ENCODE results near the gene TFEC.
"Not testable (repeated sequence)": the region's sequence is repeated elsewhere in the genome, so short reads cannot be mapped to it uniquely, and the experiment has no call there.

Gene TFEC, protein sequence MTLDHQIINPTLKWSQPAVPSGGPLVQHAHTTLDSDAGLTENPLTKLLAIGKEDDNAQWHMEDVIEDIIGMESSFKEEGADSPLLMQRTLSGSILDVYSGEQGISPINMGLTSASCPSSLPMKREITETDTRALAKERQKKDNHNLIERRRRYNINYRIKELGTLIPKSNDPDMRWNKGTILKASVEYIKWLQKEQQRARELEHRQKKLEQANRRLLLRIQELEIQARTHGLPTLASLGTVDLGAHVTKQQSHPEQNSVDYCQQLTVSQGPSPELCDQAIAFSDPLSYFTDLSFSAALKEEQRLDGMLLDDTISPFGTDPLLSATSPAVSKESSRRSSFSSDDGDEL

DNA sequence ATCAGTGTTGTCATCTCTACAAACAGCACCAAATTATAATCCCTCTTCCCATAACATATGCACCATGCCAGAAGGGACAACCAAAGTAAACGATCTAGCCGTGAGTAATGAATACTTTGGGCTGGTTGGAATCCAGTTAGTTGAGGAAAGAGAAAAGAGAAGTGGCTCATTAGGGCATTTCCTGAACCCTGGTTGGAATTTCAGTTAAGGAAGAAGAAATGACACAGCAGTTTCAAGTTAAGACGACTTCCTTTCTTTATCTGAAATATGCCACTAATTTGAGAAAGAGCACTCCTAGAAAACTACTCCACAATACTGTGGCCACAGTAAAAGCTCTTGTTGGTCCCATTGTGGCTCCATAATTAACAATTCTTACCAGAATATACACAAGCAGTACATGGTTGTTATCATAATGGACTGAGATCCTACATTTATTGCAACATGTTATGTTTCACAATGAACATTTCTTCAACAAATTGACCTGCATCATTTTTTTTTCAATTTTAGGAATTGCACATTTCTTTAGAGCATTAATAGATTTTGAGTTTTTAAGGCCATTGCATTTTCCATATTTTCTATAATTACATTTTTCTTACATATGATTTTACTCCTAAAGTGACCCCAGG lies at the start of gene TFEC:
TFEC (minus strand) TSS at position 113 of the 626 bp plus-strand sequence. CDS start 46,322 bp downstream, outside the sequence.
- no peak for DNase-seq (ENCODE audit: low read depth)

DNA sequence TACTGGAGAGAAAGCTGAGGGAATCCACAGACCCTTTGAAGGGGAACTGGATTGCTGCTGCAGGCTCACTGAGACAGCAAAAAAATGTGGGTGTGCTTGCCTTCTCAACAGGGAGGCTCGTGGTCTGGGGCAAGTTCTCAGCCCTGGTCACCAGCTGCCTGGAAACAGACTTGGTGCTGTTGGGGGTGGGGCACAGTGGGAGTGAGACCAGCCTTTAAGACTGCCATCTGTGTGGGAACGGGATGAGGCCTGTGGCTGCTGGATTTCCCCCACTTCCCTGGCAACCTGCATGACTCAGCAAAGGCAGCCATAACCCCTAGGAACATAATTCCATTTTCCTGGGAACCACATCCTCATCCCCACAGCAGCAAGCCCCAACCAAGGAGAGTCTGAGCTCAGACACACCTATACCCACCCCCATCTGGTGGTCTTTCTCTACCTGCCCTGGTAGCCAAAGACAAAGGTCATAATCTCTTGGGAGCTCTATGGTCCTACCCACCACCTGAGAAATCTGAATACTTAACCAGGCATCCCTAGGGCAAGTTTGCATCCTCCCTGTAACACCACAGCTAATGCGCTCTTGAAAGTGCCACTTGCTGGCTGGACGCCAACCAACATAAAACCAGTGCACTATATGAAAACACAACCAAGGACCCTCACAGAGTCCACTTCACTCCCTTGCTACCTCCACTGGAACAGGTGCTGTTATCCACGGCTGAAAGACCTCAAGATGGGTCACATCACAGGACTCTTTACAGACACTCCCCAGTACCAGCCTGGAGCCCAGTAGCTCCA lies 45.0 kb upstream of the TFEC start:
- no peak for DNase-seq (ENCODE audit: low read depth)

GRCh38 chr7:116071629-116072028 lies 41.1 kb upstream of the TFEC start:
- DNase-seq (ENCODE audit: low read depth), result no peak

DNA sequence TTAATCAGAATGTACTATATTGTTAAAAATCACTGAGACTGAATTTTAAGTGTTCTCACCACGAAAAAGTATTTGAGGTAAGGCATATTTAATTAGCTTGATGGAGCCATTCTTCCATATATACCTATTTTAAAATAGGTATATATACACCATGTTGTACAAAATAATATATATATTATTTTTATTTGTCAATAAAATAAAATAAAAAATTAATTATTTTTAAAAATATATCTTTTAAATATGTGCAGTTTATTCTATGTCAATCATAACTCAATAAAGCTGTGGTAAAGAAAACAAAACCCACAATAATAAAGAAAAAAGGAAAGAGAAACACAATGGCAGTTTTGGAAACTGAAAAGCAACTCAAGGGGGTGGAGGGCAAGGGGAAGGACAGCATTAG lies 33.6 kb upstream of the TFEC start:
- DNase-seq (ENCODE audit: low read depth), result no peak

DNA sequence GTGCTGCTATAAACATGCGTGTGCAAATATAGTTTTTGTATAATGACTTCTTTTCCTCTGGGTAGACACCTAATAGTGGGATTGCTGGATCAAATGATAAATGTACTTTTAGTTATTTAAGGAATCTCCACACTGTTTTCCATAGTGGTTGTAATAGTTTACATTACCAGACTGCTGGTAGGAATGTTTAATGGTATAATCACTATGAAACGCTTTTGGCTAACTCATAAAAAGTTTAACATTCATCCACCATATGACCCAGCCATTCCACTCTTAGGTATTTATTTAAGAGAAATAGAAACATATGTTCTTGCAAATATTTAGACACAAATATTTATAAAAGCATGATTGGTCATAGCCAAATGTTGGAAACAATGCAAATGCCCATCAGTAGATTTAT lies 32.1 kb upstream of the TFEC start:
- no peak for DNase-seq (ENCODE audit: low read depth)

DNA sequence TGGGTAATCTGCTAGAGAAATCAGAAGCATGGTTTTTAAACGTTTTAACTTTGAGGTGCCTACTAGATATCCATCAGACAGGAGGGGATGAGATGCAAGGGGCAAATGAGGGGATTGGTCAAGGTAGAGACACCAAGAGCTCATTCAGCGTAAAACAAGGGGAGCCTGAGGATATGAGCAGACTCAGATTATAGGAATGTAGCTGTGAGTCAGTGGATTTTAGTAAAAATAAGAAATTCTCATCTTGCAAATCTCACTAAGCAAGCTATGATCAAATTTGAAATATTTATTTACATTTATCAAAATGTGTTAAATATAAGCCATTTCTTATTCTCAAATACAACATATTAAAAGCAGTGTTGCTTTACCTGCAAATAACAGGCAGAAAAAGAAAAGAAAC lies 21.4 kb upstream of the TFEC start:
- no peak for DNase-seq (ENCODE audit: low read depth)

DNA sequence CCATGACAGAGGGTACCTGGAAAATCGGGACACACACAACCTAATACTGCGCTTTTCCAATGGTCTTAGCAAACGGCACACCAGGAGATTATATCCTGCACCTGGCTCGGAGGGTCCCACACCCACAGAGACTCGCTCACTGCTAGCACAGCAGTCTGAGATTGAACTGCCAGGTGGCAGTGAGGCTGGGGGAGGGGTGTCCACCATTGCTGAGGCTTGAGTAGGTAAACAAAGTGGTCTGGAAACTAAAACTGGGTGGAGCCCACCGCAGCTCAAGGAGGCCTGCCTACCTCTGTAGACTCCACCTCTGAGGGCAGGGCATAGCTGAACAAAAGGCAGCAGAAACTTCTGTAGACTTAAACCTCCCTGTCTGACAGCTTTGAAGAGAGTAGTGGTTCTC lies 16.7 kb upstream of the TFEC start:
- not testable (repeated sequence) for DNase-seq (ENCODE audit: low read depth)

DNA sequence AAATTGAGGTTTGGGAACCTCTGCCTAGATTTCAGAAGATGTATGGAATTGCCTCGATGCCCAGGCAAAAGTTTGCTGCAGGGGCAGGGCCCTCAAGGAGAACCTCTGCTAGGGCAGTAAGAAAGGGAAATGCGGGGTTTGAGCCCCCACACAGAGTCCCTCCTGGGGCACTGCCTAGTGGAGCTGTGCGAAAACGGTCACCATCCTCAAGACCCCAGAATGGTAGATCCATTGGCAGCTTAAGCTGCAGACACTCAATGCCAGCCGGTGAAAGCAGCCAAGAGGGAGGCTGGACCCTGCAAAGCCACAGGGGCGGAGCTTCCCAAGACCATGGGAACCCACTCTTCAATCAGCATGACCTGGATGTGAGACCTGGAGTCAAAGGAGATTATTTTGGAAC lies 15.0 kb upstream of the TFEC start:
- no peak for DNase-seq (ENCODE audit: low read depth)

GRCh38 chr7:116041615-116042014 lies 11.1 kb upstream of the TFEC start:
- no peak for DNase-seq (ENCODE audit: low read depth)

DNA sequence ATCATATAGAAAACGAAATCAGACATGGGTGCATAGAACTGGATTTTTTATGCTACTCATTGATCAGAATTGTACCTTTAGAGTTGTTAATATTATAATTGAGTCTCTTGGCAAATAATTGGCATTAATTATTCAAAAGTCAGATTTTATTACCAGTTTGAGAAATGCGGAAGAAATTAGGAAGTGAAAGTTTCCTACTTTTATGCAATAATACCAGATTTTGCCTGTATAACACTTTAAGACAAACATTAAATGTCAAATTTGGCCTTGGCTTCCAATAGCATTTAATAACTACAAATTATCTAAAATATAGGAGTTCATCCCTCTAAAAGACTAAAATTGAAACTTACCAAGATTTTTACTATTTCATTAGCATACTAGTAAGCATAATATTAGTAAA lies 6.8 kb upstream of the TFEC start:
- DNase-seq (ENCODE audit: low read depth), result no peak

- DNase-seq (ENCODE audit: low read depth), result no peak
Measured at GRCh38 chr7:116034411-116034810, 3.8 kb upstream of the TFEC start.

GRCh38 chr7:116032886-116033285 lies 2.3 kb upstream of the TFEC start:
- DNase-seq (ENCODE audit: low read depth), result no peak

DNA sequence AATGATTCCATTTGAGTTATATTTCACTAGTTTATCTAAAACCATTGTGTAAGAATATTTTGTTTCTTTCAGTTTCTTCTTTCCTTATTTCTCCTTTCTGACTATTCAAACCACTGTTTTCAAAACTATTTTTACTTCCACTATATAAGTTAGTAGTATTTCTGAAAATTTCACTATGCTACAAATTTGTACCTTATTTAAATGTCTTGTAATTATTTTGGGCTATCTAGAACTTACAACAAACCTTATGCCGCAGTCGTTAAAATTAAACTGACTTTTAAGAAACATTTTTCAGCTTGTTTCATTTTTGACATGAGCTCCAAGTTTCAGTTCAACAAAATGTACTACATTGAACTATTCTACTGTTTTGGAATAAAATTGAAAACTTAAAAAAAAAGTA lies 1.8 kb downstream of the TFEC start:
- DNase-seq (ENCODE audit: low read depth), result no peak

- no peak for DNase-seq (ENCODE audit: low read depth)
Measured at GRCh38 chr7:116027786-116028185, 2.8 kb downstream of the TFEC start.

DNA sequence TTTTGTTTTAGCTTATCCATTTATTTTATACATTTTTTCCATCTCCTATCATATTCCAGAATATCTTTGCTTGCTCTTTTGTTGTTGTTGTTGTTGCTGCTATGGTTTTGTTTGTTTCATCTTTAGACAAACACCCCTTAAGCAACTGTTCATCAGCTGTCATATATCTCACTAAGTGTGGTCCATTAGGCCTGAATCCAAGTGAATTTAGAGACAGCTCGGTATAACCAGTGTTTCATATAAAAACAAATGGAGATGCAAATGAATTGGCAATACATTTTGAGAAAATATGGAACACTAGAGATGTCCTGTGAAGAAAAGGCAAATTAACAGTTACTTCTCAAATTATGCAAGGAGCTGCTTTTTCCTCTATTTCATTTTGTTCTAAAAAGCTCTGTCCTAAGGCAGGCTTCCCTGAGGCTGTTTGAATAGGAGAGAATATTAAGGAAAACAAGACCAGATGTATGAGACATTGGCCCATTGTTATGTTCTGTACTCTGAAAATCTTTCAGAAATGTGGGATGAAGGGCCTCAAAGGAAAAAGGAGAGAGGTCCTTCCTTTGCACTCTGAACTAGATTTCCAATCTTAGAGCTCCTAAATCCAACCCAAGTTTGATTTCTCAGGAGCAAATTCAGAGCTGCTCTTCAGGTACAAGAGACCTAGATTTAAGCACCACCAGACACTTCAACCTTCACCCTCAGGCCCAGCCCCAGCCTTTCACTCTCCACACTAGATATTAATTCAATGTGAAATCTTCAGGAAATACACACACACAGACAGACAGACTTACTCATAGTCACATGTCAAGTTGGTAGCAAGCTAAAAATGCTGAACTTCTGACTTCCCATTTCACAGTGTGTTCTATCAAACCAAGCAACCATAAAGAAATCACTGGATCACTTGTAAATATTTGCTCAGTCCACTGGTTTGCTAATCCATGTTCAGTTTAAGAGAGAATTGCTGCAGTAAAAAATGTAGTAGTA lies 5.4 kb downstream of the TFEC start:
- DNase-seq (ENCODE audit: low read depth), result no peak

- no peak for DNase-seq (ENCODE audit: low read depth)
Measured at GRCh38 chr7:116021237-116021636, 9.3 kb downstream of the TFEC start.

GRCh38 chr7:116018731-116019130 lies 11.8 kb downstream of the TFEC start:
- no peak for DNase-seq (ENCODE audit: low read depth)

GRCh38 chr7:116013675-116014074 lies 16.9 kb downstream of the TFEC start:
- no peak for DNase-seq (ENCODE audit: low read depth)

DNA sequence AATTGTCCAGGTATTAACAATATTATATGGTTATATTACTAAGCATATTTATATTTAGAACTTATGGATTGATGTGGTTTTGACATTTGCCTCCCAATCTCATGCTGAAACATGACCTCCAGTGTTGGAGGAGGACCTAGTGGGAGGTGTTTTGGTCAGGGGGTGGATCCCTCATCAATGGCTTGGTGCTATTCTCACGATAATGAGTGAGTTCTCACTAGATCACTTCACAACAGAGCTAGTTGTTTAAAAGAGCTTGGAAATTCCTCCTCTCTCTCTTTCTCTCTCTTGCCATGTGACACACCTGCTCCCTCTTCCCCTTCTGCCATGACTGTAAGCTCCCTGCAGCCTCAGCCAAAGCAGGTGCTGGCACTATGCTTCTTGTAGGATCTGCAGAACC lies 19.0 kb downstream of the TFEC start:
- DNase-seq (ENCODE audit: low read depth), result no peak

- DNase-seq (ENCODE audit: low read depth), result not testable (repeated sequence)
Measured at GRCh38 chr7:116004762-116005161, 25.8 kb downstream of the TFEC start.

DNA sequence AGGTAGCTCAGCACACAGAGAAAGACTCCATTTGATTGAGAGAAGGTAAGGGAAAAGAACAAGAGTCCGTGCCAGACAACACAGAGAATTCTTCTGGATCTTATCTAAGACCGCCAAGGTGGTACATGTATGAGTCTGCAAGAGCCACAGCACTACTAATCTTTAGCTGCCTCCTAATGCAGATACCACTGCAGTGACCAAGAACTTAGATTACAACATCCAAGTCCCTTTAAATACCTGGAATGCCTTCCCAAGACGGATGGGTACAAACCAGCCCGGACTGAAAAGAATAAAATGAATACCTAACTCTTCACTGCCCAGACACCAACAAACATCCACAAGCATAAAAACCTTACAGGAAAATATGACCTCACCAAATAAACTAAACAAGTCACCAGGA lies 33.3 kb downstream of the TFEC start:
- DNase-seq (ENCODE audit: low read depth), result no peak

DNA sequence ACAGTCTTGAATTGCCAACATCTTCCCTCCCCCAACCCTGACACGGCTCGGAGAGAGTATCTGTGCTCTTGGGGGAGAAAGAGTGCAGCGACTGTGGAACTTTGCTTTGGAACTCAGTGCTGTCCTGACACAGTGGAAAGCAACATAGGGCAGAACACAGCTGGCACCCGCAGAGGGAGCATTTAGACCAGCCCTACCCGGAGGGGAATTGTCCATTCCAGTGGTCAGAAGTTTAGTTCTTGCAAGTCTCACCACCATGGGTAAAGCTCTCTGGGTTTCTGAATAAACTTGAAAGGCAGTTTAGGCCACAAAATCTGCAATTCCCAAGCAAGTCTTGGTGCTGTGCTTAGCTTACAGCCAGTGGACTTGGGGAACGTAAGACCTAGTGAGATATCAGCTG lies 34.9 kb downstream of the TFEC start:
- DNase-seq (ENCODE audit: low read depth), result no peak
